GM18870 (cell line): ENCODE data around the gene IGF2BP1.
"Not testable (repeated sequence)": the region's sequence is repeated elsewhere in the genome, so short reads cannot be mapped to it uniquely, and the experiment has no call there.

ENCODE experiments used
- ATAC-seq: cut with Tn5 transposase; IDR thresholded peaks from one replicate; pipeline ENCODE4 v1.9.1; 2021; ENCODE audit warnings: moderate library complexity; ENCODE audit not compliant: unreplicated experiment

IGF2BP1 gene

GRCh38 chr17:49086649-49087048 lies 89.5 kb downstream of the IGF2BP1 start:
- ATAC-seq, result no peak

GRCh38 chr17:49089094-49089493 lies 91.9 kb downstream of the IGF2BP1 start:
- no peak for ATAC-seq

- no peak for ATAC-seq
Measured at GRCh38 chr17:49090878-49091594, 93.9 kb downstream of the IGF2BP1 start.

GRCh38 chr17:49093131-49093530 lies 95.9 kb downstream of the IGF2BP1 start:
- ATAC-seq, result no peak

- no peak for ATAC-seq
Measured at GRCh38 chr17:49100601-49101000, 103.4 kb downstream of the IGF2BP1 start.

GRCh38 chr17:49101054-49101534 lies 103.9 kb downstream of the IGF2BP1 start:
- ATAC-seq, result no peak

- not testable (repeated sequence) for ATAC-seq
Measured at GRCh38 chr17:49103360-49103759, 106.2 kb downstream of the IGF2BP1 start.

GRCh38 chr17:49104511-49105074 lies 107.4 kb downstream of the IGF2BP1 start:
- ATAC-seq, result no peak
